Measurements from ENCODE around the gene C1orf53.
A peak's percentile ranks its signal among the peaks of the same experiment; 100 is the strongest.

Gene C1orf53

DNA sequence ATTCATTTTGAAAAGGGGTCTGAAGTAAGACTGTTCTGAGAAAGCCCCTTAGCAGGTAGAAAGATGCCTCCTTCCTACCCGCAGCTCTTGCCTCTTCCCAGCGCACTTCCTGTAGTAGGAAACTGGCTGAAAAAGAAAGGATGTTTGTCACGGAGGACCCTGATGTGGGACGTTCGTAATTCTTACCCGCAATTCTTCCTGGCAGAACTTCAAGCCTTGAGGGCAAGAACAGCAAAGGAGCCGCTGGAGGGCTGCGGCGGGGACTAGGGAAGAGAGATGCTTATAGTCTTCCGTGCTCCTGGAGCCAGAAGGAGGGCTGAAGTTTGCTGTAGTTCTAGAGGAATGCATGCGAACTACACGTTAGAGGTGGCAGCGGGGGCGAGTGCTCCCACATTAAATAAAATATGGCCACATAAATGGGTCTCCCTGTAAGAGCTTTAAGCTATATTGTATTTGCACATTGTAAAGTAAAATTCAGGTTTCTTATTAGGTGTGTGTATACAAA lies 6.3 kb downstream of the C1orf53 start:
- peak; percentile 34 for DNase-seq

- no peak for DNase-seq
Observed at GRCh38 chr1:197909384-197909783, 7.0 kb downstream of the C1orf53 start.

- DNase-seq, result no peak
Observed at GRCh38 chr1:197910120-197910991, 7.9 kb downstream of the C1orf53 start.

GRCh38 chr1:197911111-197911856 lies 8.9 kb downstream of the C1orf53 start:
- no peak for DNase-seq

DNA sequence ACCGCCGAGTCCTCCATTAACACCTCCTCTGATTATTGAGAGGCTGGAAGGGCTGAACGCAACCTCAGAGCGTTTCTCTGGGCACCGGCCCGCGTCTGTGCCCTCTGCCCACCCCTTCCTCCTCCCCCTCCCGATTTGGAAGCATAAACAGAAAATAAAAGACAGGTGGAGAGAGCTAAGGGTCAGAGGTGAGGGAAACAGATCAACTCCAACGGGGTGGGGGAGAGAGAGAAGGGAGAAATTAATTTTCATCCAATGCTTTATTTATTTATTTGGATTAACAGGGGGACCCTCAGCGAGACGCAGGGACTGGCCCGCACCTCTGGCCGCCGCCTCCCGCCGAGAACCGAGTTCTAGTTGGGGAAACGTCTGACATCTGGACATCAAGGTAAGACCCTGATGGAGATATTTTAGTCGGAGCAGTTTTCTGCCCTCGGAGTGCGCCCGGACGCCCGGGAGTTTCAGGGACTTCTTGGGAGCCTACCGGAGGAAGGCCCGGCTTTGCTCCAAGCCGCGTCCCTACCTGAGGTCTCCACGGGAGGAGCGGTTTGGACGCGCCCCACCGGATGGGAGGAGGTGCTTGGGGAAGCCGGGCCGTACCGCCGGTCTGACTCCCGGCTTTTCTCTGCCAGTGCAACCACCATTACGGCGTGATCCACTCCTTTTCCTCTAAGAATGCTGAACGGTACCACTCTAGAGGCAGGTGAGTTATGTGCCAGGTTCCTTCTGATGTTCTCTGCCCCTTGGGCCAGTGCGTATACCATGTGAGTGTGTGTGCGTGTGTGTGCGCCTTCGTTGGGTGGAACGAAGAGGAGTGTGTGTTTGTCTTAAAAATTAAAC lies 9.6 kb downstream of the C1orf53 start:
- no peak for DNase-seq

- DNase-seq, result no peak
Observed at GRCh38 chr1:197912739-197913494, 10.5 kb downstream of the C1orf53 start.

- no peak for DNase-seq
Observed at GRCh38 chr1:197913495-197914276, 11.3 kb downstream of the C1orf53 start.

- DNase-seq, result no peak
Observed at GRCh38 chr1:197914510-197914909, 12.1 kb downstream of the C1orf53 start.

- no peak for DNase-seq
Observed at GRCh38 chr1:197915260-197915861, 12.9 kb downstream of the C1orf53 start.

DNA sequence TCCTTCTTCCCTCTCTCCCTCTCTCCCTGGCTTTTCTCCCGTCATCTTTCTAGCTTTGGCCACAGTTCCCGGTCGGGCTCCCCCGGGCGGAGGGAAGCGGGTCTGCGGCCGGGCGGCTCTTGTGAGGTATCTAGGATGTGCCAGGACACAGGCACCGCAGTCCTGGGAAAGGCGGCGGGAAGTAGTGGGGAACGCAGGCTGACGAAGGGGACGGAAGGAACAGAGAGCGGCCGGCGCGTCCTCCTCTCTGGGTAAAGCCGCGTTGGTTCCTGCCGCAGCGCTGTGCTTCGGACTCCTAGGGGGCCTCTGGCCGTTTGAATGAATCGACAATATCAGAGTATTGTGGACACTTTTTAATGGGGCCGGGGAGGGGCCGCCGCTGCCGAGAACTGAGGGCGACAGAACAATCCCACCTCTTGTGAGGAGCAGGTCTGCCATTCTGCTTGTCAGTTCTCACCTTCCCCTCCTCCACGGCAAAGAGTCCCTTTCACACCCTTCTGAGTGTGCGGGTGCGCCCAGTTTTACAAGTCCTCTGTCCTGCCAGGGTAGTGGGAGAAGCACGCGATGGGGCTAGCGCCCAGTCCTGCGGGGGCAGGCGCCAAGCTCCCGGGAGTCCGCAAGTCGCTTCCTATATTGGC lies 13.6 kb downstream of the C1orf53 start:
- DNase-seq, result peak; percentile 61

DNA sequence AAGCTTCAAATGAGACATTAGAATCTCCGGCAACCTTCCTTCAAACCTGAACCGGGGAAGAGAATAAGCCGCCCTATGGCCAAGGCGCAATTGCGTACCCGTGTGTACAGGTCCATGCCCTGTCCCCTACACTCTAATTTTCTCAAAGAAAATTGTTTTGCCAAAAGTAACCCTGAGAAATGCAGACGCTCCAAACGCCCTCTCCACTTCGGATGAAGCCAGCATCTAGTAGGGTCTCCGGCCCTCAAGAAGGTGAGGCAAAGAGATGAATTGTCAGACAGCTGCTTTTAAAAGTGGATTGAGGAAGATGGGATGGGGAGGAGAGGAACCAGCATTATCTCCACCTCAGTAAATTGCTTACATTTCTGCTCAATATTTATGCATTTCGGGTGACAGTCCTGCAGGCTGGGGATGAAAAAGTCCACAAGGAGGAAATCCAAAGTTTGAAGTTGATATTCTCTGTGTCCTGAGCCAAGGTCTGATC lies 14.1 kb downstream of the C1orf53 start:
- DNase-seq, result no peak

DNA sequence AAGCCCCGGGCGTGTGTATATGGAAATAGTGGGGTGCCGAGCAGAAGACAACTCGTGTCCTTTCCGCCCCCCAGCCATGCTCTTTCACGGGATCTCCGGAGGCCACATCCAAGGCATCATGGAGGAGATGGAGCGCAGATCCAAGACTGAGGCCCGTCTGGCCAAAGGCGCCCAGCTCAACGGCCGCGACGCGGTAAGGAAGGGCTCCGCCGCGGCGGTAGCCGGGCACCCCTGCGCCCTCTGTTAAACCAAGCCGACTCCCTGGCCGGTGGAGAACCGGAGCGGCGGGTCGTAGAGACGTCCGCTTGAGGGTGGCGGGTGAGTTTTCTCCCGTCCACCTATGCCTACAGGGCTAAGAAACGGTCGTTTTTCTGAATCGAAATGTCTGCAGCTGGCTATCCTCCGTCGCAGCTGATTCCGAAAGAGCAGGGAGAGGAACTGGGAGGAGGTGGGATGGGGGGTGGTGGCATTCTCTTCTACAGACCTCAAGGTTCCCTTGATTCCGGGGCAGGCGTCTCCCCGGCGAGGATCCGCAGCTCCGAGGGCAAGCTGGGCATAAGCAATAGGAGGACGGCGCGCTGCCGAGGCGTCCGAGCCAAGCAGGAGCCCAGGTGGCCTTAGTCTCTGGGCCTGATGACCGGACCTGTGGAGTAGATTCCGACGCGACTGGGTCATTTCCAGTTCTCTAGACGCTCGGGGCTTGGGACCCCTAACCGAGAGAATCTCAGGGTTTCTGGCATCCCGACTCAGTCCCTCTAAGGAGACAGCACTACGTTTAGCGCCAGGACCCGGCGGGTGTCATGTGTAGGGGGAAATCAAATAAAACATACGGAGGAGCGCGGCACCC lies 15.6 kb downstream of the C1orf53 start:
- DNase-seq, result no peak

DNA sequence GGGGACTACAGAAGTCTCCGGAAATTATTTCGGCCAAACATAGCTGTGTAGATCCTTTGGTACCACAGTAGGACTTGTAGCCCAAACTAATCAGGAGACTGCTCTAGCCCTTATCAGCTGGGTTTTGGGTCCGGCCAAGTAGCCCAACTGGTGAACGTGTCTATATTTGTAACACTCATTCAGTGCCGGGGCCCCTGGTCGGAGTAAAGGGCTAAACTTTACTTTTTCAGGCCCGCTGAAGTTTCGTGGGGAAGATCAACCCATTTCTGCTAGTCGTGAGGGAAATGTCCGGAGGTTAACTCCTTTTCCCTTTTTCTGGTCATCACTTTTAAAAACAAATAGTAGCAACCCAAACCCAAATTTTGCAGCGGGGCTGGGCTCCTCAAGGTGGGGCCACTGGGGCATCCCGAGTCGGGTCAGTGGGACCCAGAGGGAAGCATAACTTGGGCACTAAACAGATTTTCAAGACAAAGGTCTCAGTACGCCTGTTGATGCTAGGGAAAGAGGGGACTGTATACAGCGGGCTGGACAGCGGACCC lies 16.4 kb downstream of the C1orf53 start:
- DNase-seq, result no peak

DNA sequence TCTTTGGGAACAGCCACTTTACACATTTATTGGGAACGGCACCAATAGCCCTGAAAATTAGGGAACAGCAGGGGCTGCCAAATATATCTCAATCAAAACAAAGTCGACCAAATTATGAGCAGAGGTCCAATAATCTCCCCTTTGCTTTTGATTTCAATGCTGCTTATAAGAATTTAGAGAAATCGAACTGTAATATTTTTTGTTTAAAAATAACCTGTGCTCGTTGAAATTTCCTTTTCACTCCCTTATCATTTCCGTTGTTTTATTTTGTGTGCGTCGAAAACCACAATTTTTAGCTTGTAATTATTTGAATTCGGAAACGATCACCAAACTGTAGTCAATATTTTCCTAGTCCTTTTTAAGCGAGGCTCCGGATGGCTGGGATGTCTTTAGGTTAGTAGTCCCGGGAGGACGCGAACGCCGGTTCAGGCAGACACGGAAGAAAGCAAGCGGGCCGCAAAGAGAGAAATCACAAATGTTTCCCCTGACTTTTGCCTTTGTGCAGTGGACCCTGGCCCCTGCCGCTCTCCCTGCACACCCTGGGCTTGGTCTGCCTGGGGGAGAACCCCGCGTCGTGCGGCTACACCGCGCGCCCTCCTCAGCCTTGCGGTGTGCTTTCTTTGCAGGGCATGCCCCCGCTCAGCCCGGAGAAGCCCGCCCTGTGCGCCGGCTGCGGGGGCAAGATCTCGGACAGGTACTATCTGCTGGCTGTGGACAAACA lies 17.1 kb downstream of the C1orf53 start:
- no peak for DNase-seq

DNA sequence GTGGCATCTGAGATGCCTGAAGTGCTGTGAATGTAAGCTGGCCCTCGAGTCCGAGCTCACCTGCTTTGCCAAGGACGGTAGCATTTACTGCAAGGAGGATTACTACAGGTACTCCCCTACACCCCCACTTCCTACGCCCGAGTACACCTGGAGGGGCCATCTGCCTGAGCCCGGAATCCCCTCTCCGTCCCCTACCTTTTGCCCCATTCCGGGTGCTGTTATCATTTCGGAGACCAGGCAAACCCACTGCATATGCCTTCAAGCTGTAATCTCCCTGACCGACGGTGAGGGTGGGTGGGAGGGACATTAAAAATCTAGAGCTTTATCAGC lies 17.6 kb downstream of the C1orf53 start:
- no peak for DNase-seq

GRCh38 chr1:197920414-197921117 lies 18.1 kb downstream of the C1orf53 start:
- no peak for DNase-seq

DNA sequence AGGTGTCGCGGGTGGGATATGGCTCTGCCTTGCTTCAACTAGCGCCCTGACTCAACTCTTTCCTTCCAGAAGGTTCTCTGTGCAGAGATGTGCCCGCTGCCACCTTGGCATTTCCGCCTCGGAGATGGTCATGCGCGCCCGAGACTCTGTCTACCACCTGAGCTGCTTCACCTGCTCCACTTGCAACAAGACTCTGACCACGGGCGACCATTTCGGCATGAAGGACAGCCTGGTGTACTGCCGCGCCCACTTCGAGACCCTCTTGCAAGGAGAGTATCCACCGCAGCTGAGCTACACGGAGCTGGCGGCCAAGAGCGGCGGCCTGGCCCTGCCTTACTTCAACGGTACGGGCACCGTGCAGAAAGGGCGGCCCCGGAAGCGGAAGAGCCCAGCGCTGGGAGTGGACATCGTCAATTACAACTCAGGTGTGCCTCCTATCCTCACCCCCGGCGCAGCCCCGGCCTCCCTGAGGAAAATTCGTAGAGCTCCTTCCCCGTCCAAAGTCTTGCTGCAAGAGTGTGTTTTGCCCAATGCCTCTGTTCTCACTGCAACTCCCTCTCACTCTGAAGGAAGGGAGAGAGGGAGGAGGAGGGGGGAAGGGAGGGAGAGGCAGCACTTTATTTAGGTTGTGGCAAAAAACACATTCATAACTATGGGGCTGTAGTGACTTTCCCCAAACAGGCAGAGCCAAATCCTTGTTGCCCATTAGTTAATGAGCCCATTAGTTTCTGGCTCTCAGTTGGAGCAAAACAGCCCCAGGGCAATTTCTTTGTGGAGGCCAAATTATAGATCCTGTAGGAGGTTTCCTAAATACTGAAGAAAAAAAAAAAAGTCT lies 19.0 kb downstream of the C1orf53 start:
- DNase-seq, result no peak

Measured in fibroblast of upper back skin (primary cell).